Chondrocyte (in vitro differentiated cells): ENCODE results near the gene CCDC69. TPM values are rescaled to one million over a fixed set of nuclear protein-coding genes. Genes with fewer than 3 reads are reported as not detected.

Experiments used
- DNase-seq: peaks from one replicate; pipeline ENCODE4 v3.0.0; 2021; ENCODE audit warnings: mixed read lengths, low spot score
- H3K27ac Mint-ChIP-seq: one replicate; pipeline ENCODE4 v1.8.0; 2021; ENCODE audit warnings: mild to moderate bottlenecking, moderate library complexity, mixed read lengths; ENCODE audit not compliant: unreplicated experiment
- H3K27me3 Mint-ChIP-seq: 2 replicates; pipeline ENCODE4 v1.8.0; 2021; ENCODE audit warnings: low read depth, mixed read lengths
- H3K36me3 Mint-ChIP-seq: 2 replicates; pipeline ENCODE4 v1.8.0; 2021; ENCODE audit warnings: low read depth, mixed read lengths
- H3K4me1 Mint-ChIP-seq: 2 replicates; pipeline ENCODE4 v1.8.0; 2021; ENCODE audit warnings: low read depth, mild to moderate bottlenecking, mixed read lengths
- H3K4me3 Mint-ChIP-seq: one replicate; pipeline ENCODE4 v1.8.0; 2021; ENCODE audit warnings: mild to moderate bottlenecking, moderate library complexity, mixed read lengths; ENCODE audit not compliant: unreplicated experiment
- H3K9me3 Mint-ChIP-seq: 2 replicates; pipeline ENCODE4 v1.8.0; 2021; ENCODE audit warnings: low read depth, mixed read lengths
- CTCF ChIP-seq: fragments of 200-600 bp; sonication (generic); IDR thresholded peaks from 2 replicates; pipeline ENCODE4 v1.5.0; 2021; ENCODE audit warnings: antibody characterized with exemption, mild to moderate bottlenecking, moderate library complexity
- total RNA-seq: library from RNA; stranded (reverse); gene quantifications from 3 replicates; pipeline ENCODE4 v1.2.1, GENCODE V29; 2021

CCDC69 gene
- total RNA-seq, 1 donor from 2014 or later: 1.3 TPM

- Mint-ChIP-seq H3K9me3 (no peaks in the 10 kb centered on the region), H3K36me3 (no peaks in the 10 kb centered on the region), H3K27ac (no peak overlapping the region), H3K4me1 (peaks cover 4% of the 10 kb centered on the region), H3K27me3 (peaks cover 3% of the 10 kb centered on the region), H3K4me3 (no peak overlapping the region)
- no peak for TF ChIP-seq CTCF
- DNase-seq: no peak
These were observed 7.1 kb downstream of the CCDC69 start for GRCh38 chr5:151216781-151217180.

- H3K4me3 Mint-ChIP-seq: no peak overlapping the region
- H3K27ac Mint-ChIP-seq: no peak overlapping the region
These were observed 8.4 kb downstream of the CCDC69 start for GRCh38 chr5:151215546-151215880.

GRCh38 chr5:151214614-151215545 is 9.0 kb downstream of the CCDC69 start:
- Mint-ChIP-seq H3K9me3 (no peaks in the 10 kb centered on the region), H3K36me3 (no peaks in the 10 kb centered on the region), H3K4me1 (peaks cover 4% of the 10 kb centered on the region), H3K27me3 (peaks cover 3% of the 10 kb centered on the region), H3K27ac (no peak overlapping the region), H3K4me3 (no peak overlapping the region)
- no peak for TF ChIP-seq CTCF
- no peak for DNase-seq

More at GRCh38 chr5:151215546-151215880, 8.4 kb downstream of the CCDC69 start:
- no peak for DNase-seq
- peaks cover 4% of the 10 kb centered on the region for H3K4me1 Mint-ChIP-seq
- peaks cover 3% of the 10 kb centered on the region for H3K27me3 Mint-ChIP-seq
- no peaks in the 10 kb centered on the region for H3K36me3 Mint-ChIP-seq
- TF ChIP-seq CTCF: no peak
- H3K9me3 Mint-ChIP-seq: no peaks in the 10 kb centered on the region

- no peak for DNase-seq
- no peaks in the 10 kb centered on the region for H3K9me3 Mint-ChIP-seq
- H3K4me3 Mint-ChIP-seq: no peak overlapping the region
- H3K36me3 Mint-ChIP-seq: no peaks in the 10 kb centered on the region
- H3K27me3 Mint-ChIP-seq: peaks cover 3% of the 10 kb centered on the region
- peaks cover 4% of the 10 kb centered on the region for H3K4me1 Mint-ChIP-seq
- H3K27ac Mint-ChIP-seq: no peak overlapping the region
- TF ChIP-seq CTCF: no peak
These were observed 9.9 kb downstream of the CCDC69 start for GRCh38 chr5:151213803-151214613.

- TF ChIP-seq CTCF: no peak
- Mint-ChIP-seq H3K27ac (no peak overlapping the region), H3K36me3 (no peaks in the 10 kb centered on the region), H3K27me3 (peaks cover 2% of the 10 kb centered on the region), H3K4me3 (no peak overlapping the region), H3K9me3 (no peaks in the 10 kb centered on the region), H3K4me1 (peaks cover 4% of the 10 kb centered on the region)
- no peak for DNase-seq
These were observed 11.5 kb downstream of the CCDC69 start for GRCh38 chr5:151212406-151212798.
